Activated CD4-positive, alpha-beta T cell treated with anti-CD3 and anti-CD28 coated beads for 4 hours (primary cell): Measurements from ENCODE around the gene SHISA8.
"Not testable (repeated sequence)": the region's sequence is repeated elsewhere in the genome, so short reads cannot be mapped to it uniquely, and the experiment has no call there.

ENCODE experiments used
- DNase-seq, 2 donors: peaks; one replicate each; pipeline ENCODE4 v3.0.0-alpha.2; 2020

Gene SHISA8

GRCh38 chr22:41898645-41899044 lies 16.2 kb downstream of the SHISA8 start:
- no peak for DNase-seq

DNA sequence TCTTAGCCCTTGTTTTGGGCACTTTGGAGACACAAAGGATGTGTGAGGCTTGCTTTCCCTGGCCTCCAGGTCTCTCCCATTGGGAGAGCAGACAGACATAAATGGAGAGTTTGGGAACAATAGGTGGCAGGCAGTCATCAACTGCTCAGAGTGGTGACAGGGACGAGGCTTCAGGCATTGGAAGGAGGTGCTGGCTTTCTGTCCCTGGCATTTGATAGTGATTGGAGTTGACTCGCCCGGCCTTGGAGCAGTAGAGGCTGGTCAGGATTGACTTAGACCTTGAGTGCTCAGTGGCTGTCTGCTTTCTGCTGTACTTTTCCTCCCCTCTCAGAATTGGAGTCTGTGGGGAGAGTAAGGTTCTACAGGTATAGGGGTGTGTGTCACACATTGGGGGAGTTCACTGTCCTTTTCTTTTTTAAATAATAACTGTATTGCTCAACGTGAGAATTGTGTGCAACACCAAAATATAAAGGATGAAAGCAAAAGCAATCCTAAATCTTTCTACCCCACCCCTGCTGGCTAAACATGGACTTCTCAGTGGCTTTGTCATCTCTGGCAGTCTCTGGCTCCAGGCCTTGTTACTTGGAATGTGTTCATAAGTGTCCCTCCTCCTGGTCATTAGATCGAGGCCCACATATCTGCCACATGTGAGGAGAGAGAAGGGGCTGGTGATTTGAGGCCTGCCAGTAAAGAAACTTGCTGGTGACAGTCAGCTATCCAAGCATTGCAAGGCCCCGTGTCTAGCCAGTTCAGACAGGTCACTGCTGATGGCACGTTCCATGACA lies 21.1 kb downstream of the SHISA8 start:
- DNase-seq = no peak

DNA sequence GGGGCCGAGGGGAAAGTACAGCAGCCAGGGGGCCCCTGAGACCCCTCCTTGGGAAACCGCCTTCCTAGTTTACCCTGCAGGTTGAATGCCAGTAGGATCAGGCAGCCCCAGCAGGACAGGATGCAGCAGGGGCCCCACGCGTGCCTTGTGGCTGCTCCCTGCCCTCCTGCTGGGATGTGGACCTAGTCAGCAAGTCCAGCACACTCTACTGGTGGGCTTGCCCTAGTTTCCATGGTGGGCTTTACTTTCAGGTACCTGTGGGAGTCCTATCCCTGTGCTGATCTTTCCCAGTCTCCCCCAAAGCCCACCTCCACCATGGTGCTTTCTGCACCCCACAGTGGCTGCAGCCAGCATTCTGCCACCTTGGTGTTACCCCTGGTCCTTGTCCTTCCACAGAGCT lies 22.2 kb downstream of the SHISA8 start:
- no peak for DNase-seq

DNA sequence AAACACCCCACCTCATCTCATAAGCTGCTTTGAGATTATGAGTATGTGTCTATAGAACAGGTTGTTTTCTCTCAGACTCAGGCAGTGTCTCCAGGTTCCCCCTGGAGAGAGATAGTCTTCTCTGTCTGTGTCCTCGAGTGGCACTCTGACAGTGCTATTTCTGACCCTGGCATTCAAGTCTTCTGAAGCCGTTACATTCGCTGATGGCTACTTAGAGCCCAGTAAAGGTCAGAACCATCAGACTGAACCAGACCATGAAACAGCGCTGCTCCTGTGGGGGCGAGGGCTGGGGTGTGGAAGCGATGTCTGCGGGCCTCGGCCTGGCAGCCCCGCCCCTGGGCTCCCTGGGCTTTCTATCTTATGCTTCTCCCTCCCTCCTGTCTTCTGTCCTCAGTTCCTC lies 23.5 kb downstream of the SHISA8 start:
- DNase-seq = no peak

GRCh38 chr22:41888627-41889200 lies 26.2 kb downstream of the SHISA8 start:
- DNase-seq = no peak

DNA sequence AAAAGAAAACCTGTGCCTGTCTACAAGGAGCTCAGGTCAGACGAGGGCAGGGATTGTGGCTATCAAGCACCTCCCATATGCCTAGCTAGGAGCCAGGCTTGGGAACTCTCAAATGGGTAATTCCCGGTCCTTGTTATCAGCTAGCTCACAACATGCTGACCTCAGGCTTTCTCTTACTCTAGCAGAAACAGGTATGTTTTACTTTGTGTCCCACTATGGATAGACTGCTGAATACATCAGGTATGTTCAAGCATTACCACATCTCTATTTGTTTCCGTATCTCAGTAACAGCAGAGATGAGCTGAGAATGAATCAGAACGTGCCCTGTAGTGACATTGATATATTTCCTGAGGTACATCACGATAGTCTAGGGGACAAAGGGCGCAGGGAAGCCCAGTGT lies 29.4 kb downstream of the SHISA8 start:
- DNase-seq = no peak

DNA sequence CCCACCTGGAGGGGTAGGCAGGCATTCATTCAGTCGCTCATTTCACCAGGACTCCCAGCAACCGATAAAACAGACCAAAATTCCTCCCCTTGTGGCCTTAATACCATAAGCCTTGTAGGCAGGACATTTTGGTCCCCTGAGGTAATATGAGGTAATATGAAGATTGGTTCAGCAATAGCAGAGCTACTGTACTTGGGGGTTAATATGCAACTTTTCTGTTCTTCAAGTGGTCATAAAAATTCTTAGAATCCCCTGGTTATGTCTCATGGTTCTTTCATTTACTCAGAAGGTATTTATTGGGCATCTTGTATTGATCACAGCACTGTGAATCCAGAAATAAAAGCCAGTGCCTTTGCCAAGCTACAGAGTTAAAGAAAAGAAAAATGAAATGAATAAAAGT lies 29.8 kb downstream of the SHISA8 start:
- no peak for DNase-seq

DNA sequence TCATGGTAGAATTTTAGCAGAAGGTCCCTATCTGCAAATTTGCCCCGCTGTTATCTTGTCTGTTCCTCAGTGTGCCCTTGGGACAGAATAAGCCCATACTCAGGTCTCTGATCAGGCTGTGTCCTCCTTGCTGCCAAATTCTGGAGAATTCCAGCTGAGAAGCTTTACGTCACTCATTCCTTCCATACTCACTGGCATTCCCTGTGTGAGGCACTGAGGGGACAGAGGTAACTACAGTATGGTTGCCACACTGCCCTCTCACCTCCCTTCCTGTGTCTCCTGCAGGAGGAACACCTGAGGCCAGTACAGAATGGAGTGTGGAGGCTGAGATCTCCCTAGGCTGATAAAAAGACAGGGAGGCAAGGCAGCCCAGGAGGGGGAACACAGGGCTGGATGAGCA lies 31.5 kb downstream of the SHISA8 start:
- no peak for DNase-seq

GRCh38 chr22:41880653-41881052 lies 34.2 kb downstream of the SHISA8 start:
- DNase-seq = no peak

- DNase-seq = peak in 1 of 2 donors; percentile 18
Measured at GRCh38 chr22:41876675-41877074, 38.2 kb downstream of the SHISA8 start.

DNA sequence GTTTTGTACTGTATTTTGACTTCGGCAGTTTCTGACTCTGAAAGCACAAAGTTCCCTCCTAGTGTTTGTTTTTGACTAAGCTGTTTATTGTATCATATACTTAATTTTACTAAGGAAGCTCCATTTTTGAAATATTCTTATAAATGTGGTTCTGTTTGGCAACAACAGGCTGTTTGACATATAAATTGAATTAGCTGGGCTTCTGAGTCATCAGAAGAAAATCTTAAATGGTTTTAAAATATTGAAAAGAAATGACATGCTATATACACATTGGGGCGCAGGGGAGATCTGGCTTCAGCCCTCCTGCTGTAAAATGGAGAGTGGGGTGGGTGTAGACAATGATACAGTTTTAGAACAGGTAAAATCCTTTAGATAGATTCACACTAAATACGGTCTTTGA lies 38.6 kb downstream of the SHISA8 start:
- no peak for DNase-seq

GRCh38 chr22:41875531-41876270 lies 39.2 kb downstream of the SHISA8 start:
- no peak for DNase-seq

- no peak for DNase-seq
Measured at GRCh38 chr22:41874090-41874489, 40.8 kb downstream of the SHISA8 start.

GRCh38 chr22:41873391-41873790 lies 41.5 kb downstream of the SHISA8 start:
- peak in 1 of 2 donors; percentile 35 for DNase-seq

- no peak for DNase-seq
Measured at GRCh38 chr22:41870786-41871185, 44.1 kb downstream of the SHISA8 start.

GRCh38 chr22:41870081-41870480 lies 44.8 kb downstream of the SHISA8 start:
- DNase-seq = not testable (repeated sequence)

DNA sequence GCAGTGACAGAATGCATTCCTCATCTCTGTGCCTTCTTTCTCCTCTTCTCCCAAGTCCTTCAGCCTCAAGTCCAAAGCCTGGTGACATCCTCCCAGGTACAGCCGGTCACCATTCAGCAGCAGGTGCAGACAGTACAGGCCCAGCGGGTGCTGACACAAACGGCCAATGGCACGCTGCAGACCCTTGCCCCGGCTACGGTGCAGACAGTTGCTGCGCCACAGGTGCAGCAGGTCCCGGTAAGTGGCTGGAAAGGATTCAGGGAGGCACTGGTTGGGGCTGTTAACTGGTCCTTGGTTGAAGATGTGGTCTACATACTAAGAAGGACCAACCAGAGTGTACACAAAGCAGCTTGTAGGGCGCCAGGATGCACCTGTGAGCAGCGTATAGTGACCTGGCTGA lies 46.3 kb downstream of the SHISA8 start:
- no peak for DNase-seq

GRCh38 chr22:41863472-41863871 lies 51.4 kb downstream of the SHISA8 start:
- DNase-seq = no peak

DNA sequence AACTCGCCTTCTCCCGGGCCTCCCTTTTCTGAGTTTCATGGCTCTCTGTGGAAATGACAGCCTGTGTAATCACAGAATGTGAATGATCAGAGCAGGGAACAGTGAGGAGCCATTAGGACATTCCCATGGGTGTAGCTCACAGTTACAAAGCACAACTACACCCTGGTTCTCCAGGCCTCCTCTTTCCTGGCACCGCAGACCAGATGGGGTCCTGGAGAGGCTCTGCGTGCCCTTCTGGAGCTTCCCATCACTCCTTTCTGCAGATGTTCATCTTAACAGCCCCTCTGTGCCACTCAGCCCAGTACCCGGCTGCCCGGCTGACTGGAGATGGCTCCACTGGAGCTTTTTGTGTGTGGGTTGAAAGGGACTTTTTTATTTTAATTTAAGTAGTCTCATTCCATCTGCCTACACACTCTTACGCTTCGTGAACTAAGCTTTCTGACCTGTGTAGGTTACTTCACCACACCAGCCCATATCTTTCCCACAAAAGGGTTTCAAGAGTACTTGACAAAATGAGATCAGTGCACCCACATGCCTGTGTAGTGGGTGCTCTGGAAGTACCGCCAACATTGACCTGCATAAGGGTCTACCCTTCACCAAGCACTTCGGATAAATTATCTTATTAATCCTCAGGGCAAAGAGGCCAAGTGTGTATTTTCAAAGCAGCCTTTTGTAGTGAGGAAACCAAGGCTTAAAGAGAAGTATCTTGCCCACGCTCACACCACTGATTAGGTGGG lies 52.2 kb downstream of the SHISA8 start:
- DNase-seq = peak; percentile 45 to 65

- DNase-seq = peak; percentile 62 to 65
Measured at GRCh38 chr22:41862160-41862529, 52.7 kb downstream of the SHISA8 start.
